Lower lobe of right lung (tissue), 2 donors: ENCODE data around the gene NKX1-2. TPM values are rescaled to one million over a fixed set of nuclear protein-coding genes. Genes with fewer than 3 reads are reported as not detected.

Experiments used
- ATAC-seq, 2 donors: fragments of 200-7000 bp; cut with Tn5 transposase; one replicate each; pipeline ENCODE4 v1.9.1; 2020 to 2022; ENCODE audit warnings: mild to moderate bottlenecking in 2 of 2, moderate library complexity in 2 of 2
- DNase-seq: peaks from one replicate; pipeline ENCODE4 v3.0.0-alpha.2; 2020
- H3K27ac ChIP-seq: fragments of 200-600 bp; one replicate; pipeline ENCODE4 v1.8.0; 2022
- H3K27me3 ChIP-seq: fragments of 200-600 bp; one replicate; pipeline ENCODE4 v1.8.0; 2022; ENCODE audit warnings: low read depth
- H3K36me3 ChIP-seq: fragments of 200-600 bp; one replicate; pipeline ENCODE4 v1.8.0; 2022; ENCODE audit warnings: mild to moderate bottlenecking
- H3K4me1 ChIP-seq: fragments of 200-600 bp; one replicate; pipeline ENCODE4 v1.8.0; 2022
- H3K4me3 ChIP-seq: fragments of 200-600 bp; one replicate; pipeline ENCODE4 v1.8.0; 2022; ENCODE audit warnings: mild to moderate bottlenecking
- H3K9me3 ChIP-seq: fragments of 200-600 bp; one replicate; pipeline ENCODE4 v1.8.0; 2022
- CTCF ChIP-seq: fragments of 200-600 bp; IDR thresholded peaks from one replicate; pipeline ENCODE4 v1.8.0; 2022; ENCODE audit warnings: antibody characterized with exemption, mild to moderate bottlenecking
- intact Hi-C: fragments of 100-400 bp; cut with DNase I; formaldehyde crosslinking; loops from one replicate; pipeline ENCODE4 v1.11.0; 2022
- total RNA-seq: library from RNA; stranded (reverse); fragmentation: NEBNext Ultra II Directional; extraction: Animal tissue kit (Norgen Biotek cat#: 25700); gene quantifications from one replicate; pipeline ENCODE4 v1.2.1, GENCODE V29; 2021
- donor health status: DM: no; HTN: yes; CAD: no; lungs with severe emphysema.

The NKX1-2 gene
- total RNA-seq, 1 donor from 2014 or later, result not detected

GRCh38 chr10:124464028-124464965 is 14.5 kb upstream of the NKX1-2 start:
- Histone ChIP-seq H3K4me1 (peaks cover 13% of the 10 kb centered on the region), H3K36me3 (no peaks in the 10 kb centered on the region), H3K27ac (no peak overlapping the region), H3K27me3 (no peaks in the 10 kb centered on the region), H3K9me3 (no peaks in the 10 kb centered on the region), H3K4me3 (no peak overlapping the region)
- ATAC-seq (no peak), DNase-seq (no peak)
- intact Hi-C loops, result no loop called here
- no peak for TF ChIP-seq CTCF

- no peaks in the 10 kb centered on the region for H3K27me3 ChIP-seq
- H3K27ac ChIP-seq, result peak overlapping the region; percentile 76
- intact Hi-C loops, result no loop called here
- ATAC-seq, result no peak
- H3K36me3 ChIP-seq, result no peaks in the 10 kb centered on the region
- peak overlapping the region; percentile 74 for H3K4me3 ChIP-seq
- no peak for TF ChIP-seq CTCF
- no peaks in the 10 kb centered on the region for H3K9me3 ChIP-seq
- peaks cover 13% of the 10 kb centered on the region for H3K4me1 ChIP-seq
- no peak for DNase-seq
These were observed 12.5 kb upstream of the NKX1-2 start for GRCh38 chr10:124462348-124462695.

- DNase-seq, result peak; percentile 94
- intact Hi-C loops, result no loop called here
- Histone ChIP-seq H3K36me3 (no peaks in the 10 kb centered on the region), H3K4me3 (peak within 1 kb of the TSS; percentile 74), H3K4me1 (peaks cover 13% of the 10 kb centered on the region), H3K27ac (peak within 1 kb of the TSS; percentile 76), H3K27me3 (no peaks in the 10 kb centered on the region), H3K9me3 (no peaks in the 10 kb centered on the region)
- peak; percentile 97 to 99 for ATAC-seq
- peak; percentile 47 for TF ChIP-seq CTCF
These were observed 12.0 kb upstream of the NKX1-2 start, which contains the start of gene LHPP for GRCh38 chr10:124461642-124462347. Gene LHPP, plus strand, starts transcription at chr10:124461823. Its CDS starts 40 bp downstream, at chr10:124461863.

GRCh38 chr10:124460144-124460543 is 10.3 kb upstream of the NKX1-2 start:
- intact Hi-C loops, result no loop called here
- ATAC-seq, result no peak
- no peak overlapping the region for H3K27ac ChIP-seq
- TF ChIP-seq CTCF, result no peak
- H3K9me3 ChIP-seq, result no peaks in the 10 kb centered on the region
- peaks cover 13% of the 10 kb centered on the region for H3K4me1 ChIP-seq
- no peak for DNase-seq
- H3K27me3 ChIP-seq, result peaks cover 10% of the 10 kb centered on the region
- H3K36me3 ChIP-seq, result no peaks in the 10 kb centered on the region
- H3K4me3 ChIP-seq, result no peak overlapping the region

GRCh38 chr10:124459395-124459794 is 9.6 kb upstream of the NKX1-2 start:
- H3K27me3 ChIP-seq, result peaks cover 10% of the 10 kb centered on the region
- no peak for TF ChIP-seq CTCF
- no peaks in the 10 kb centered on the region for H3K36me3 ChIP-seq
- H3K4me3 ChIP-seq, result no peak overlapping the region
- no peak for ATAC-seq
- no peaks in the 10 kb centered on the region for H3K9me3 ChIP-seq
- intact Hi-C loops, result no loop called here
- no peak for DNase-seq
- peaks cover 13% of the 10 kb centered on the region for H3K4me1 ChIP-seq
- no peak overlapping the region for H3K27ac ChIP-seq
